HG02588 (cell line): ENCODE data around the gene IL17RC.

ENCODE experiments used
- ATAC-seq: cut with Tn5 transposase; IDR thresholded peaks from one replicate; pipeline ENCODE4 v1.9.1; 2021; ENCODE audit warnings: mild to moderate bottlenecking, moderate library complexity; ENCODE audit not compliant: unreplicated experiment

Gene IL17RC

GRCh38 chr3:9942934-9943690, 26.2 kb downstream of the IL17RC start:
- no peak for ATAC-seq

DNA sequence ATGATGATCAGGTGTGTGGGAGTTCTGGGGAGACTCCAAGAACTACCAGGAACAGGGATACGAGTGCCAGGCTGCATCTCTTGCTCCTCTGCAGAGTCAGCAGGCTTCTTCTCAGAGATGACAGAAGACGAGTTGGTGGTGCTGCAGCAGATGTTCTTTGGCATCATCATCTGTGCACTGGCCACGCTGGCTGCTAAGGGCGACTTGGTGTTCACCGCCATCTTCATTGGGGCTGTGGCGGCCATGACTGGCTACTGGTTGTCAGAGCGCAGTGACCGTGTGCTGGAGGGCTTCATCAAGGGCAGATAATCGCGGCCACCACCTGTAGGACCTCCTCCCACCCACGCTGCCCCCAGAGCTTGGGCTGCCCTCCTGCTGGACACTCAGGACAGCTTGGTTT, 27.4 kb downstream of the IL17RC start:
- no peak for ATAC-seq

DNA sequence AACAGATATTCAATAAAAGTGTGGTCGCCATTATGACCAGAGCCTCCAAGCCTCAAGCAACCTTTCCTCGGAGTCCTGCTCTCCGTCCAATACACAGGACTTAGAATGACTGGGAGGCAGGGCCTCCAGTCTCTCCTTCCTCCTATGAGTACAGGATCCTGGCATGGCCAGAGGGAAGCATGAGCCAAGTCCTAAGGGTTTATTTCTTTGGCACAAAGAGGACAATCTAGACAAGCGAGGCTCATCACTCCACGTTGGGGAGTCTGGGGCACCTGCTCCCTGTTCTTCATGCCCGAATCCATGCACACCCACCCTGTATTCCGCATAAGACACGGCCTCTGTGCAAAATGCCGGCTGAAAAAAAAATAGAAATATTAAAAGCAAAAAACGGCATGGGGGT, 28.5 kb downstream of the IL17RC start:
- no peak for ATAC-seq

DNA sequence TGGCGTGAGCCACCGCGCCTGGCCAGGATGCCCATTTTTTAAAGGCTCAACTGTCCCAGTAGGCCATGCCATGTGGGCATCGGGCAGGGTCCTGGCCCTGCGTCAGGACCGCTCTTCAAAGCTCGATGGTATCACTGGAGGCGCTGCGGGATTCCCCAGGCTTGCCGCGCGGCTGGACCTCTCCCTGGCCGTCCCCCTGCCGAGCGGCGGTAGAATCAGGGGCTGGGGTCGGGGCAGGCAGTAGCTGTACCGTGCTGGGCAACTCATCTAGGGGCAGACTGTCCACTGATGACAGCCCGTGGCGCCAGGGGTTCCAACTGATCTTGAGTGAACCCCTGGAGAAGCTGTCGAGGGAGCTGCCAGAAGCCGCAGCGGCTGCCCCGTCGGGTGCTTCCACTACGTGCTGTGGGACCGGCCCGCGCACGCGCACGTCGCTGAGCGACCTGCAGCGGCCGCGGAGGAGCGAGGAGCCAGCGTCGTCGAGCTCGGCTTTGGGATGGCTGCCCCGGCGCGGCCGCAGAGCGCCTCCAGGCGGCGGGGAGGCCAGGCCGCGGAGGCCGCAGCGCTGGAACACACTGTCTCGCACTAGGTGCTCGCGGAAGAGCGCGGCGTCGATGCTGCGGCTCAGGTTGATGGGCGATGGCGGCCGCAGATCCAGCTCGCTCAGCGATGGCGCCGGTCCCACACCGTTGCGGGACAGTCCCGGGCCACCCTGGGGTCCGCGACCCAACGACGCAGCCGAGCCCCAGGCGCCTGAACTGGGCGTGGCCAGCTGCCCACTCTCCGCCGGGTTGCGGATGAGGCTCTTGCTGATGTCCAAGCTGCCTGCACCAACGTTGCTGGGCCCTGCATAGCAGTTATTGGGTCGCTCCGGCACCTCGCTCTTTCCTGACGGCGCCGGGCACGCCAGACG, 29.5 kb downstream of the IL17RC start:
- ATAC-seq: no peak

DNA sequence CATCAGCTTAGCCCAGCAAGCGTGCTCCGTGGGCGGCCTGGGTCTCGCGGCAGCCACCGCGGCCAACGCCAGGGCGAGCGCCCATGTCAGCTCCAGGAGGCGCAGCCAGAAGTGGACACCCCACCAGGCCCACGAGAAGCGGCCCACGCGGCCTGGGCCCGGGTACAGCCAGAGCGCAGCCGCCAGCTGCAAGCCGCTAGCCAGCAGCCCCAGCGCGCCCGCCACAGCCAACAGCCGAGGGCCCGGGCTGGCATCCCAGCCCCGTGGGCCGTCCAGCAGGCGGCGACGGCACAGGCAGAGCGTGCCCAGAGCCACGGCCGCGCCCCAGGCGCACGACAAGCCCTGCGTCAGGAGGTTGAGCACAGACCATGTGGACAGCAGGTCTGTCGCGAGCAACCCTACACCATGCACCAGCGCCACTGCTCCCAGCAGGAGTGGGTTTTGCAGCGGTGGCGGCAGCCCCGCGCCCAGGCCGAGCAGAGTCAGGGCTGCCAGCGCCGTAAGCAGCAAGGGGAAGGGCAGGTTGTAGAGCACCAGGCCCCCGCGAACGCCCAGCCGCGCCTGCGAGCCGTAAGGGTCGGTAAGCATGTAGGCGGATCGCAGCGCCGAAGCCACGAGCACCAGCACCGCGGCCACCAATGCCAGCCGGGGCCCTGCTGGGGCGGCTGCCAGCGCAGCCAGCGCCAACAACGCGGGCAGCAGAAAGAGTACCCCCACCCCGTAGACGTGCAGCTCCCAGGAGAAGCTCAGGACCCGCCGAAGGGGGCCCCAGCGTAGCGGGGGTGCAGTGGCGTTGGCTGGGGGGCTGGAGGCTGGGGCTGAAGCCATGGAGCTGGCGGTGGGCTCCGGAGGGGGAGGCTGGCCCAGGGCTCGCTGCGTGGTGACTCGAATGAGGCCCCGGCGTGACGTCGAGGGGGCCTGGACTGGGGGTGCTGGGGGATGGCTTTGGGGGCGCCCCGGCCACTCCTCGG, 30.4 kb downstream of the IL17RC start:
- ATAC-seq: no peak

DNA sequence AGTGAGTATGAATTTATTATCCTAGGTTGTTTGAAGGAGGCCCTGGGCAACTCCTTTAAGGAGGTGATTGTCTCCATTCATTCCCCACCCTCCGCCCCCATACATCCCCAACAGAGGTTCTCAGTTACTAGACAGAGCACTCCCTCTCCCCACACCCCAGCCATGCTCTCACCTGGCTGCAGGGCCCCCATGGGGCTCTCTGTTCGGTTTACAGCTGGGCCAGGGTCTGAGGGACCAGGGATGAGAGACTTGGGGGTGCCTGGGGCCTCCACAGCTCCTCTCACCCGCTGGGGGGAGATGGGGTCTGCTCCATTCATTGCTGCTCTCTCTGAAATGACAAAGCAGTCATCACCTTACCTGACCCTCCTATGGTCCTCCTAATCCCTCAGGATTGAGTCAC, 31.7 kb downstream of the IL17RC start:
- no peak for ATAC-seq

- no peak for ATAC-seq
Observed at GRCh38 chr3:9949115-9949514, 32.2 kb downstream of the IL17RC start.

GRCh38 chr3:9949626-9950025, 32.7 kb downstream of the IL17RC start:
- ATAC-seq: no peak

DNA sequence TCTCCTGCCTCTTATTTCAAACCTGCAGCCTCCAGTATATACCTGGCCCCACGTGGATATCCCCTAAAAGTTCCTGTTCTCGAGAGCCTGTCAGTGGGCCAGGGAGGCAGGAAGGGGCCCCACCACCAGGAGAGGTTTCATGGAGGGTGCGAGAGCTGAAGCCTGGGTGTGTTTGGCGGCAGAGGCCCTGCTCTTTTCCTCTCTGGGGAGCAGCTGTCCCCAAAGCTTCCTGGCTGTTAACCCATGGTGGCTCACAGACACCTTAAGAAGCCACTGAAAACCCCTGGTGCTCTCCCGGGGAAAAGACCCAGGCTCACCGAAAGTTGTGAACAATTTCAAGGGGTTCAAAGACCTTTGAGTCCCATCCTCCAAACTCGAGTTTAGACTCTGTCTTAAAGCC, 34.2 kb downstream of the IL17RC start:
- peak; percentile 40 for ATAC-seq

DNA sequence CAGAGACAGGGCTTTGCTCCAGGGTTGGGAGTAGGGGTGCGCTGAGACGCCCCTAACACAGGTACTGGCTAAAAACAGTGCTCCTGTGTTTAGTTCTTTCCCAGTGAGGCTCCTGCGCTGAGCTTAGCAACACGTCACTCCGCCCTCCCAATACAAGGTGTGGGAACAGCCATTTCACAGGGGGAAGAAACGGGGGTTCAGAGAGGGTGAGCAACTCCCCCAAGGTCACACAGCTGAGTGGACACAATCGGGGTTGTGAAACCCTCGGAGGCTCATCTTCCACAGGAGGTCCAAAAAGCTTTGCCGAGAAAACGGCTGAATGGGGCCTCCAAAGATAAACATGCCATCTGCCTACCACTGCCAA, 34.7 kb downstream of the IL17RC start:
- peak; percentile 15 for ATAC-seq

GRCh38 chr3:9951962-9952805, 35.3 kb downstream of the IL17RC start, which contains the start of gene PRRT3:
TSS of gene PRRT3 (minus strand) at chr3:9952408. CDS start at chr3:9950115, 2,293 bp downstream.
- peak; percentile 73 for ATAC-seq

- ATAC-seq: no peak
Observed at GRCh38 chr3:9955067-9955502, 38.2 kb downstream of the IL17RC start.

DNA sequence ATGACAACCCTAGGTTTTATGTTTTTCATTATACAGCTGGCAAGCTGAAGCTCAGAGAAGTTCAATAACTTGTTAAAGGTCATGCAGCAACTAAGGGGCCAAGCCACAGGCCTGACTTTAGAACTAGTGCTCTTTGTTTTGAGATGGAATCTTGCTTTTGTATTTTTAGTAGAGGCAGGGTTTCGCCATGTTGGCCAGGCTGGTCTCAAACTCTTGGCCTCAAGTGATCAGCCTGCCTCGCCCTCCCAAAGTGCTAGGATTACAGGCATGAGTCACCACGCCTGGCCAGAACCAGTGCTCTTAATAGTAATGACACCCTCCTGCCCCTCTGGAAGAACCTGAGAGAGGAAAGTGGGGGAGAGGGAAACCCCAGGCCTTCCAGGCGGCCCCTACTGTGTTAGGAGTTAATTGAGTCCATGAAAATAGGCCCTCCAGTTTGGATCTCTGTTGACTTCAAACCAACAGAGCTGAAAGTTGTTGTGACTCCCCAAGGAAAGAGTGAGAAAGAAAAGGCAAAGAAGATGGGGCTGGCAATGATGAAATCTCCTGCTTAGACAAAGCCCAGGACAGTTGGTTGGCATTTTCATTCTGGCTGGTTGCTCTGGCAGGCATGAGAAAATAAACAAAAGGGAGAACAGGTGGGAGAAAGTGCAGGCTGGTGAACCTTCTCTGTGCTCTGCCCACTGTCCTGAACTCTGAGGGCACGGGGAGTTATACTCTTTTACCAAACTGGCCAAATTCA, 38.9 kb downstream of the IL17RC start:
- no peak for ATAC-seq

DNA sequence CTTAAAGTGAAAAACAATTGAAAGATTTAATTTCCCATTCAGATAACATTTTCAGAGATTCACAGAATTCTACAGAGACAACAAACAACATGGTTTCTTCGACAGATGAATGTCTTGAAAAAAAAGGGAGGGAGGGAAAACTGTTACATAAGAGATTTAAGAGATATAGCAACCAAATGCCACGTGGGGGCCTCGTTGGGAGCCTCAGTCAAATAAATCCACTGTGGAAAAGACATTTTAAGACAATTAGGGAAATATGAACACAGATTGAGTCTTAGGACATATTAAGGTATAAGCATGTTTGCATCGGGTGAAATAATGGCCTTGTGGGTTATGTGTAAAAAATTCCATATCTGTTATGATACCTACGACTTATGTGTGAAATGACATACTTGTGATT, 40.3 kb downstream of the IL17RC start:
- ATAC-seq: no peak

- no peak for ATAC-seq
Observed at GRCh38 chr3:9965200-9965875, 48.4 kb downstream of the IL17RC start.

DNA sequence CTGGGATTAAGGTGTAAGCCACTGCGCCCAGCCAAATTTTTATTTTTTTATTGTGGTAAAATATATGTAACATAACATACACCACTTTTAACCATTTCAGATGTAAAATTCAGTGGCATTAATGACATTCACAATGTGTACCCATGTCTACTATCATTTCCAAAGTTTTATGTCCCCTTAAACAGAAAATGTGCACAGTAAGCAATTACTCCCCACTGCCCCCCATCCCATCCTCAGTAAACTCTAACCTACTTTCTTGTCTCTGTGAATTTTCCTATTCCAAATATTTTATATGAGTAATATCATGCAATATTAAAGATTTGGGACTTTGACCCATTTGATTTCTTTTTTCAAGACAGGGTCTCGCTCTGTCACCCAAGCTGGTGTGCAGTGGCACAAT, 49.9 kb downstream of the IL17RC start:
- no peak for ATAC-seq

GRCh38 chr3:9969632-9970019, 52.7 kb downstream of the IL17RC start:
- no peak for ATAC-seq

DNA sequence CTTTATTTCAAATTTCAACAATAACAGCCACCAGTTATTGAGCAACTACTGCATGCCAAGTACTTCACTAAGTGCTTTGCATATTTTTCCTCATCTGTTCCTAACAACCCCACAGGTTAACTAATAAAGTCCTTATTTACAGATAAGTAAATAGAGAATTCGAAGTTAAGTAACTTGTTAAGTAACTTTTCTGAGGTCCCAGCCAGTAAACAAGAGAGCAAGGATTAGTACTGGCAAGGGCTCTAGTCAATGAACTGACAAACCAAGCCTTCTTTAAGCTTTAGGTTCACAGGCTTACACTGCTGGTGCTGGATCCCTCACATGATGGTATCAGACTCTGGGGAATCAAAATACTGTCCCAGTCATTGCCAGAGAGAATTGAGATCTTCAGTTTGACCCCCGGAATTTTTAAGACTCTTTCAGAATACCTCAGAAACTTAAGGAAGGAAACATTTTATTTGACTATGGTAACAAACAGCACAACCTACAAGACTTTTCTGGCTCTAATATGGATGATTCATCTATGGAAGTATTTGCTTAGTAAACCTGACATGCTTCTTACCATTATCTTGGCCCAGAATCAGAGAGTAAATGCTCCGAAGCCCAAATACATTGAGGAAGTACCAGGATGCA, 53.2 kb downstream of the IL17RC start:
- ATAC-seq: no peak
